ENCODE results near the gene ONECUT1.

The ONECUT1 gene

GRCh38 chr15:52808996-52809395 lies 18.9 kb upstream of the ONECUT1 start:
- Histone ChIP-seq H3K4me3 (ENCODE audit: low read depth in 1 of 2, low read length in 1 of 2) (no peak overlapping the region), H3K36me3 (no peaks in the 10 kb centered on the region), H3K27me3 (peaks cover 100% of the 10 kb centered on the region), H3K9me3 (no peaks in the 10 kb centered on the region), H3K4me1 (ENCODE audit: control insufficient read depth in 1 of 2, insufficient read depth in 1 of 2, low read depth in 1 of 2, low read length in 1 of 2) (peaks cover 5 to 17% of the 10 kb centered on the region in 2 experiments), H3K27ac (no peak overlapping the region)
- no peak for TF ChIP-seq CTCF (IDR thresholded peaks at IDR 0.05)

- Histone ChIP-seq H3K9me3 (no peaks in the 10 kb centered on the region), H3K4me3 (ENCODE audit: low read depth in 1 of 2, low read length in 1 of 2) (no peak overlapping the region), H3K27me3 (peaks cover 100% of the 10 kb centered on the region), H3K4me1 (ENCODE audit: control insufficient read depth in 1 of 2, insufficient read depth in 1 of 2, low read depth in 1 of 2, low read length in 1 of 2) (peaks cover 5 to 22% of the 10 kb centered on the region in 2 experiments), H3K27ac (no peak overlapping the region), H3K36me3 (no peaks in the 10 kb centered on the region)
- TF ChIP-seq CTCF (IDR thresholded peaks at IDR 0.05), result no peak
Measured at GRCh38 chr15:52808441-52808840, 18.3 kb upstream of the ONECUT1 start.

- Histone ChIP-seq H3K36me3 (no peaks in the 10 kb centered on the region), H3K4me1 (ENCODE audit: control insufficient read depth in 1 of 2, insufficient read depth in 1 of 2, low read depth in 1 of 2, low read length in 1 of 2) (peaks cover 5 to 22% of the 10 kb centered on the region in 2 experiments), H3K27ac (no peak overlapping the region), H3K27me3 (peaks cover 100% of the 10 kb centered on the region), H3K9me3 (no peaks in the 10 kb centered on the region), H3K4me3 (ENCODE audit: low read depth in 1 of 2, low read length in 1 of 2) (no peak overlapping the region)
- TF ChIP-seq CTCF (IDR thresholded peaks at IDR 0.05), result no peak
Measured at GRCh38 chr15:52806284-52806655, 16.1 kb upstream of the ONECUT1 start.

- Histone ChIP-seq H3K27me3 (peaks cover 100% of the 10 kb centered on the region), H3K4me3 (ENCODE audit: low read depth in 1 of 2, low read length in 1 of 2) (no peak overlapping the region)
Measured at GRCh38 chr15:52805351-52806283, 15.5 kb upstream of the ONECUT1 start.

GRCh38 chr15:52804526-52805081 lies 14.5 kb upstream of the ONECUT1 start:
- peaks cover 5 to 22% of the 10 kb centered on the region in 2 experiments for H3K4me1 ChIP-seq (ENCODE audit: control insufficient read depth in 1 of 2, insufficient read depth in 1 of 2, low read depth in 1 of 2, low read length in 1 of 2)
- TF ChIP-seq CTCF (IDR thresholded peaks at IDR 0.05), result no peak
- no peaks in the 10 kb centered on the region for H3K36me3 ChIP-seq
- no peaks in the 10 kb centered on the region for H3K9me3 ChIP-seq
- peaks cover 100% of the 10 kb centered on the region for H3K27me3 ChIP-seq
- H3K27ac ChIP-seq, result no peak overlapping the region
- H3K4me3 ChIP-seq (ENCODE audit: low read depth in 1 of 2, low read length in 1 of 2), result no peak overlapping the region

More at GRCh38 chr15:52805351-52806283, 15.5 kb upstream of the ONECUT1 start:
- no peaks in the 10 kb centered on the region for H3K9me3 ChIP-seq
- TF ChIP-seq CTCF (IDR thresholded peaks at IDR 0.05), result no peak
- peaks cover 5 to 22% of the 10 kb centered on the region in 2 experiments for H3K4me1 ChIP-seq (ENCODE audit: control insufficient read depth in 1 of 2, insufficient read depth in 1 of 2, low read depth in 1 of 2, low read length in 1 of 2)
- H3K27ac ChIP-seq, result no peak overlapping the region
- H3K36me3 ChIP-seq, result no peaks in the 10 kb centered on the region
